HT1080 (cell line): ENCODE data around the gene KHDRBS1. TPM values are rescaled to one million over a fixed set of nuclear protein-coding genes. Genes with fewer than 3 reads are reported as not detected.
"Not testable (repeated sequence)": the region's sequence is repeated elsewhere in the genome, so short reads cannot be mapped to it uniquely, and the experiment has no call there.

Experiments
- DNase-seq: peaks from one replicate; pipeline ENCODE4 v3.0.0-alpha.2; 2015; ENCODE audit warnings: low read depth
- small RNA-seq: library from RNA; depleted of rRNA; stranded (forward); fragments of <200 nt; gene quantifications from one replicate; pipeline ENCODE3, GENCODE V24; 2014
- total RNA-seq: library from RNA; depleted of rRNA; stranded (reverse); fragments of >200 nt; shearing (Covaris generic); gene quantifications from 2 replicates; pipeline ENCODE4 v1.2.3, GENCODE V29; 2014; rRNA removed

The KHDRBS1 gene
- total RNA-seq, 1 experiment from 2014 or later: 111 TPM

DNA sequence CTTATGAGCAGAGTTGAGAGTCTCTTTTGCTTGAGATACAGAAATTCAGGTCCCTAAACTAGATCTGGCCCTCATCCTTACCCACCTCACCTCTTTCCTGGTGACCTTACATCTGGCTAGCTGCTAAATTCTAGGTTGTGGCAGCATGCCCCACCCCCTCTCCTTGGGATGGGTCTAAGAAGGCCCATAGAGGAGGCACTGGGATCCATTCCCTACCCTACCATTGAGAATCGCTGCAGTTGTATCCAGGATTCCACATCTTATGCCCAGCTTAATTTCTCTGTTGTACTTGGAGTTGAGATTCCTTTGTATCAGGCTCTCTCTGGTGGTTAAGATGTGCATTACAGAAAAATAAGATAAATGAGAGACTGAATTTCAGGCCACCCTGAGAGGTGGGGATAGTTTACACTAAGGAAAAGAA, 49.6 kb downstream of the KHDRBS1 start:
- DNase-seq: peak; percentile 61

DNA sequence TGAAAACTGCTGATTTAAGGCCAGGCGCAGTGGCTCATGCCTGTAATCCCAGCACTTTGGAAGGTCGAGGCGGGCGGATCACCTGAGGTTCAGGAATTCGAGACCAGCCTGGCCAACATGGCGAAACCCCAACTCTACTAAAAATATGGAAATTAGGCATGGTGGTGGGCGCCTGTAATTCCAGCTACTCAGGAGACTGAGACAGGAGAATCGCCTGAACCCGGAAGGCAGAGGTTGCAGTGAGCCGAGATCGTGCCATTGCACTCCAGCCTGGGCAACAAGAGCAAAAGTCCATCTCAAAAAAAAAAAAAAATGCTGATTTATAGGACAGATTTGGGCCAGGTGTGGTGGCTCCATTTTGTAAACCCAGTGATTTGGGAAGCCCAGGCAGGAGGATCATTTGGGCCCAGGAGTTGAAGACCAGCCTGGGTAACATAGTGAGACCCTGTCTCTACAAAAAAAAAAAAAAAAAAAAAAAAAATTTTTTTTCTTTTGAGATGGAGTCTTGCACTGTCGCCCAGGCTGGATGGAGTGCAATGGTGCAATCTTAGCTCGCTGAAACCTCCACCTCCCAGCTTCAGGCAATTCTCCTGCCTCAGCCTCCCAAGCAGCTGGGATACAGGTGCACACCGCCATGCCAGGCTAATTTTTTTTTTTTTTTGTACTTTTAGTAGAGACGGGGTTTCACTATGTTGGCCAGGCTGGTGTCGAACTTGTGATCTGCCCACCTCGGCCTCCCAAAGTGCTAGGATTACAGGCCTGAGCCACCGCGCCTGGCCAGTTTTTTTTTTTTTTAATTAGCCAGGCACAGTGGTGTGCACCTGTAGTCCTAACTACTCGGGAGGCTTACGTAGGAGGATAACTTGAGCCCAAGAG, 52.2 kb downstream of the KHDRBS1 start:
- DNase-seq: not testable (repeated sequence)

- DNase-seq: peak; percentile 94
Observed at GRCh38 chr1:32066489-32066873, 52.8 kb downstream of the KHDRBS1 start.

- peak; percentile 61 for DNase-seq
Observed at GRCh38 chr1:32068957-32069588, 55.4 kb downstream of the KHDRBS1 start.

- peak; percentile 83 for DNase-seq
Observed at GRCh38 chr1:32071758-32072621, 58.3 kb downstream of the KHDRBS1 start.

GRCh38 chr1:32072622-32073298, 59.1 kb downstream of the KHDRBS1 start, which contains the start of gene TMEM39B:
TSS of gene TMEM39B (plus strand) at chr1:32072939. CDS start at chr1:32073048, 109 bp downstream.
- peak; percentile 98 for DNase-seq

- DNase-seq: no peak
Observed at GRCh38 chr1:32073299-32074229, 59.9 kb downstream of the KHDRBS1 start.

GRCh38 chr1:32074841-32075240, 61.2 kb downstream of the KHDRBS1 start:
- DNase-seq: no peak

DNA sequence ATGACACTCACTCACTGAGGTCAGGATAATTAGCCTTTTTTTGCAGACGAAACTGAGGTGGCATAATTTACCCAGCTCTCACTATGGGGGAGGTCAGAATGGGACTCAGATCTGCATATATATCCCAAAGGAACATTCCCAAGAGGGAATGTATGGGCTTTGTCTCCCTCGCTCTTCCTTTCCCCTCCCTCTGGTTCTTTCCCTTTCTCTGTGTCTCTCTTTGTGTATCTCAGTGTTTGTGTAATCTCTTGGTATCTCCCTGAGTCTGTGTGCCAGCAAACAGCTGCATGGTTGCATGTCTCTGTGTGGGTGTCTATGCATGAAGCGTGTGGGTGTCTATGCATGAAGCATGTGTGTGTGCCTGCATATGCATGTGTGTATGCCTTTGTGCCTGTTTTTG, 63.8 kb downstream of the KHDRBS1 start:
- DNase-seq: no peak

DNA sequence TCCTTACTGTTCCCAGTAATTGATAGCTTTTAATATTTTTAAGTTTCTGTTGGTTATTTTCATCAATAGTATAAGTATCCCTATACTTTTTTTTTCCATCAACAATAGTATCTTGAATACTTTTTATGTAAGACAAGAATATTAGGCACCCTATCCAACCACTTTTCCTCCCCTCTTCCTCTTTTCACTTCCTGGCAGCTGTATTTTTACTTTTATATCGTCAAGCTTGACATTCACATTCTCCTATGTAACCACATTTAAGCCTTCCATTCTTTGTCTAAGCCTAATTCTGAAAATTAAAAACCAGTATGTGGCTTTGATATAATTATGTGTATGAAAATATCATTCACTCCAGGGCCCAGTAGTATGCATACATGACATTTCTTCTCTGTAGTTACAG, 68.4 kb downstream of the KHDRBS1 start:
- no peak for DNase-seq

GRCh38 chr1:32086381-32086780, 72.7 kb downstream of the KHDRBS1 start:
- DNase-seq: not testable (repeated sequence)

DNA sequence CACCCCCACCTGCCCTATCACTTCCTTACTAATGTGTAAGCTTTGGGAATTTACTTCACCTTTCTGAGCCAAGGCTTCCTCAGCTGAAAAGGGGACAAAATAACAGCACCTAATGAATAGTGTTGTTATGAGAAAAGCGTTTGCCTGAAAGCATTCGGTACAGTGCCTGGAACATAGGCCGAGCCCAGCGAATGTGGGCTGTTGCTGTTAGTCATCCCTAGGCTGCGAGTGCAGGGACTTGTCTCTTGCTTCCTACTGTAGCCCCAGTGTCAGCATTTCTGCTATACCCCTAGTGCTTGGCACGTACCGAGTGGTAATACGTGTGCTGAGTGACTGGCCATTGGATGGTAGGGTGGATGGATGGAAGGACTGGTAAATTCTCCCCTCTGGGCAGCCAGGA, 77.5 kb downstream of the KHDRBS1 start:
- DNase-seq: no peak

DNA sequence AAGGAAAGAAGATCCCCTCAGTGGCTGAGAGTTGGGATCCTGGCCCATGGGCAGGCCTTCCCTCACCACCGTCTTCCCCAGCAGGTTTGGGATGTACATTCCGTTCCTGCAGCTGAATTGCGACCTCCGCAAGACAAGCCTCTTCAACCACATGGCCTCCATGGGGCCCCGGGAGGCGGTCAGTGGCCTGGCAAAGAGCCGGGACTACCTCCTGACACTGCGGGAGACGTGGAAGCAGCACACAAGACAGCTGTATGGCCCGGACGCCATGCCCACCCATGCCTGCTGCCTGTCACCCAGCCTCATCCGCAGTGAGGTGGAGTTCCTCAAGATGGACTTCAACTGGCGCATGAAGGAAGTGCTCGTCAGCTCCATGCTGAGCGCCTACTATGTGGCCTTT, 77.9 kb downstream of the KHDRBS1 start:
- no peak for DNase-seq

Small RNAs within 50 kb of the gene (small RNA-seq; reads per million reads assigned to genes)
- gene MIR5585 (not detected), gene RF00017 (not detected)

Other genes starting within 250 kb of the KHDRBS1 start
- gene ADGRB2, start 249.5 kb upstream of the KHDRBS1 start, total RNA-seq: 10.8 and 14.1 TPM in 2 replicates
- 16.4 and 25.2 TPM in 2 replicates for gene SPOCD1, start 197.8 kb upstream of the KHDRBS1 start, total RNA-seq
- 404 and 496 TPM in 2 replicates for gene PTP4A2, start 75.5 kb upstream of the KHDRBS1 start, total RNA-seq
- gene TMEM39B, start 59.1 kb downstream of the KHDRBS1 start, total RNA-seq: 19.1 and 24.7 TPM in 2 replicates
- 35.7 and 40.0 TPM in 2 replicates for gene KPNA6, start 94.2 kb downstream of the KHDRBS1 start, total RNA-seq
- gene TXLNA, start 165.8 kb downstream of the KHDRBS1 start, total RNA-seq: 56.1 and 67.5 TPM in 2 replicates
- gene CCDC28B, start 186.7 kb downstream of the KHDRBS1 start, total RNA-seq: 13.4 and 14.0 TPM in 2 replicates
- gene IQCC, start 191.8 kb downstream of the KHDRBS1 start, total RNA-seq: 3.0 and 3.5 TPM in 2 replicates
- not detected in 2 replicates for gene DCDC2B, start 195.2 kb downstream of the KHDRBS1 start, total RNA-seq
- 15.6 and 17.2 TPM in 2 replicates for gene TMEM234, start 208.5 kb downstream of the KHDRBS1 start, total RNA-seq
- 640 and 670 TPM in 2 replicates for gene EIF3I, start 208.5 kb downstream of the KHDRBS1 start, total RNA-seq
- gene FAM167B, start 233.4 kb downstream of the KHDRBS1 start, total RNA-seq: 0.17 and 0.95 TPM in 2 replicates
- gene LCK, start 237.4 kb downstream of the KHDRBS1 start, total RNA-seq: 0.16 TPM in 1 of 2 replicates, not detected in the other